ENCODE results near the gene ZCCHC24.

DNA sequence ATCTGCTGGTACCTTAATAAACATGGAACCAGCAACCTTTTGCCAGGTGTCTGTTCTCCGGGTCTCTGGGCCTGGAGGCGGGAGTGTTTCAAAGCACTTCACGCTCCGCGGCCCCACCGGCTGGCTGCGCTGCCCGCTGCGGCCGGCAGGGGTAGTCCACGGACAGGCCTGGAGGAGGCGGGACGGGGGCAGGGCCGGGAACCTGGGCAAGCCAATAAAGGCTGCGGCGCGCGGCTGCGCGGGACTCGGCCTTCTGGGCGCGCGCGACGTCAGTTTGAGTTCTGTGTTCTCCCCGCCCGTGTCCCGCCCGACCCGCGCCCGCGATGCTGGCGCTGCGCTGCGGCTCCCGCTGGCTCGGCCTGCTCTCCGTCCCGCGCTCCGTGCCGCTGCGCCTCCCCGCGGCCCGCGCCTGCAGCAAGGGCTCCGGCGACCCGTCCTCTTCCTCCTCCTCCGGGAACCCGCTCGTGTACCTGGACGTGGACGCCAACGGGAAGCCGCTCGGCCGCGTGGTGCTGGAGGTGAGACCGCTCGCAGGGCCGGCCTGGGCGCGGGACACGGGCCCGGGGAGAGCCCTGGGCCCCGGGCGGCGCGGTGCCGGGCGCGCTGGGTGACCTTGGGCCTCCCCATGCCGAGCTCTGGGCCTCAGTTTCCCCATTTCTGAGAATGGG is 98.1 kb downstream of the ZCCHC24 start, which contains the start of gene PPIF:
- TF ChIP-seq, protein P1, sequence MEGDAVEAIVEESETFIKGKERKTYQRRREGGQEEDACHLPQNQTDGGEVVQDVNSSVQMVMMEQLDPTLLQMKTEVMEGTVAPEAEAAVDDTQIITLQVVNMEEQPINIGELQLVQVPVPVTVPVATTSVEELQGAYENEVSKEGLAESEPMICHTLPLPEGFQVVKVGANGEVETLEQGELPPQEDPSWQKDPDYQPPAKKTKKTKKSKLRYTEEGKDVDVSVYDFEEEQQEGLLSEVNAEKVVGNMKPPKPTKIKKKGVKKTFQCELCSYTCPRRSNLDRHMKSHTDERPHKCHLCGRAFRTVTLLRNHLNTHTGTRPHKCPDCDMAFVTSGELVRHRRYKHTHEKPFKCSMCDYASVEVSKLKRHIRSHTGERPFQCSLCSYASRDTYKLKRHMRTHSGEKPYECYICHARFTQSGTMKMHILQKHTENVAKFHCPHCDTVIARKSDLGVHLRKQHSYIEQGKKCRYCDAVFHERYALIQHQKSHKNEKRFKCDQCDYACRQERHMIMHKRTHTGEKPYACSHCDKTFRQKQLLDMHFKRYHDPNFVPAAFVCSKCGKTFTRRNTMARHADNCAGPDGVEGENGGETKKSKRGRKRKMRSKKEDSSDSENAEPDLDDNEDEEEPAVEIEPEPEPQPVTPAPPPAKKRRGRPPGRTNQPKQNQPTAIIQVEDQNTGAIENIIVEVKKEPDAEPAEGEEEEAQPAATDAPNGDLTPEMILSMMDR (IDR thresholded peaks at IDR 0.05; ENCODE audit: low read depth, low read length, poor library complexity, severe bottlenecking), result peak; percentile 81
- no peak for TF ChIP-seq EZH2phosphoT487 (IDR thresholded peaks at IDR 0.05; ENCODE audit: borderline replicate concordance, low read length)

All from DOHH2 (cell line).